ENCODE measurements around the gene TLE2. TPM values are rescaled to one million over a fixed set of nuclear protein-coding genes. Genes with fewer than 3 reads are reported as not detected.
"Not testable (repeated sequence)": the region's sequence is repeated elsewhere in the genome, so short reads cannot be mapped to it uniquely, and the experiment has no call there.

Gene TLE2
- total RNA-seq, 1 experiment from 2014 or later = not detected

DNA sequence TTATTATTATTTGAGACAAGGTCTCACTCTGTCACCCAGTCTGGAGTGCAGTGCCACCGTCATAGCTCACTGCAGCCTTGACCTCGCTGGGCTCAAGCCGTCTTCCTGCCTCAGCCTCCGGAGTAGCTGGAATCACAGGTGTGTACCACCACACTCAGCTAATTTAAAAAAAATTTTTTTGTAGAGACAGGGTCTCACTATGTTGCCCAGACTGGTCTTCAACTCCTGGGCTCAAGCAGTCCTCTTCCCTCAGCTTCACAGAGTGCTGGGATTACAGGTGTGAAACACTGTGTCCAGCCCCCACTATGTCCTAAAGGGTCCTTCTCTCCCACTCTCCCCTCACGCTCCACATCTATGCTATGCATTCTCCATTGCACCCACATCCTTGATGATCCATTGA lies 9.1 kb upstream of the TLE2 start:
- DNase-seq (ENCODE audit: low read depth) = no peak

- DNase-seq (ENCODE audit: low read depth) = not testable (repeated sequence)
Observed at GRCh38 chr19:3036977-3037544, 8.0 kb upstream of the TLE2 start.

DNA sequence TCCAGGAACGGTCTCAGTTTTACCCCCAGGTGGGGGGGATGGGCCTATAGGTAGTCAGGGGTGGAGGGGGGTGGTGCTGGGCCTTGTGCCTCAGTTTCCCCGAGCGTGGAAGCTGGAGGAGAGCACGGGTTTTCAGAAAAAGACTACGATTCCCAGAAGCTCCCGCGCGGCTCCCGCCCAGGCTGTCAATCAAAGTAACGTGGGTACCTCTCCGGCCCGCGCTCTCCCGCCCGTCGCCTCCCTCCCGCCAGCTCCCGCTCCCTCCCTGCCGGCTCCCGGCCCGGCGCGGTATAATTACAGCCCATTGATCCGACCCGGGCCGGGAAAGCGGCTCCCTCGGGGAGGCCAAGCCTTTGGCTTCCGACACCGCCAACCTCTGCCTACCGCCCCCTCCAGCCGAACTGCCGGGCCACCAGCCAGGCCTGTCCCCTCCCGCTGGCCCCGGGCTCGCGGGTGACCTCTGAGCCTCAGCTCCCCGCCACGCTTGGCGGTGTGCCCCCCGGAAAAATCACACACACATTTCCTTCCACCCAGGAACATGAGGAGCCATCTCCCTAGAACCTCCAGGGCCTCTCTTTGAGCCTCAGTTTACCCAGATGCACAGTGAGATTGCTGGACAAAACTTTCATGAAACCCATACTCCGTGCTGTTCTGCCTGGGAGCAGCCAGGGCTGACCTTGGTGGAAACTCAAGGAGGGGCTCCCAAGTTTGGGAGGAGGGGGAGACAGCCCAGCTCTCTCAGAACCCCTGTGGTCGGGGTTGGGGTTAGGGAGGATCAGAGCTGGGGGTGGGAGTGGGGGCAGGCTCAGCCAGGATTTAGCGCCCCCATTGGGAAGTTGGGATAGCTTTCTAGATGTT lies 7.3 kb upstream of the TLE2 start:
- DNase-seq (ENCODE audit: low read depth) = peak; percentile 83

DNA sequence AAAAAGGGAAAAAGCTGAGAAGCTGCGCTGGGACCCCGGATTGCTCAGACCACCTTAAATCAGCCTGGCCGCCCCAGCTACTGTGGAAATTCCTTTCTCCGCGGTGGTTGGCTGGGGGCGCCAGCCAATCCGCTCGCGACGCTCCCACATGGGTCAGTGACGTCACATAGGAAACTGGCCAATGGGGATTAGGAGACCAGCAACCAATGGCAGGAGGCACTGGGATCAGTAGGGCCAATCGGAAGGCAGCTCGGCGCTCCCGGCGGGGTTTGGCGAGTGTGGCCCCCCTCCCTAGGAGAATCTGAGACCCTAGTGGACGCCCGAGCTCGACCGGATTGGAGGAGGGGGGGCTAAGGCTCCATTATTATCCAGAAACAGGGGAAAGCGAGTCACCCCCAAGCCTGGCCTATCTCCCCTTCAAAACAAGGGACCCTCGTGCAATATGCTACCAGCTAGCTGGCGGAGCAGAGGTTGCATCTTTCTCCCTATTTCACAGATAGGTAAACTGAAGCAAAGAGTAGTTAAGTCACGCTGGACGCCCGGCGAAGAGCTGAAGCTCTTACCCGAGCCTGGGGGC lies 6.5 kb upstream of the TLE2 start:
- DNase-seq (ENCODE audit: low read depth) = peak; percentile 98

- peak; percentile 24 for DNase-seq (ENCODE audit: low read depth)
Observed at GRCh38 chr19:3034656-3035541, 5.8 kb upstream of the TLE2 start.

- DNase-seq (ENCODE audit: low read depth) = no peak
Observed at GRCh38 chr19:3034406-3034655, 5.3 kb upstream of the TLE2 start.

DNA sequence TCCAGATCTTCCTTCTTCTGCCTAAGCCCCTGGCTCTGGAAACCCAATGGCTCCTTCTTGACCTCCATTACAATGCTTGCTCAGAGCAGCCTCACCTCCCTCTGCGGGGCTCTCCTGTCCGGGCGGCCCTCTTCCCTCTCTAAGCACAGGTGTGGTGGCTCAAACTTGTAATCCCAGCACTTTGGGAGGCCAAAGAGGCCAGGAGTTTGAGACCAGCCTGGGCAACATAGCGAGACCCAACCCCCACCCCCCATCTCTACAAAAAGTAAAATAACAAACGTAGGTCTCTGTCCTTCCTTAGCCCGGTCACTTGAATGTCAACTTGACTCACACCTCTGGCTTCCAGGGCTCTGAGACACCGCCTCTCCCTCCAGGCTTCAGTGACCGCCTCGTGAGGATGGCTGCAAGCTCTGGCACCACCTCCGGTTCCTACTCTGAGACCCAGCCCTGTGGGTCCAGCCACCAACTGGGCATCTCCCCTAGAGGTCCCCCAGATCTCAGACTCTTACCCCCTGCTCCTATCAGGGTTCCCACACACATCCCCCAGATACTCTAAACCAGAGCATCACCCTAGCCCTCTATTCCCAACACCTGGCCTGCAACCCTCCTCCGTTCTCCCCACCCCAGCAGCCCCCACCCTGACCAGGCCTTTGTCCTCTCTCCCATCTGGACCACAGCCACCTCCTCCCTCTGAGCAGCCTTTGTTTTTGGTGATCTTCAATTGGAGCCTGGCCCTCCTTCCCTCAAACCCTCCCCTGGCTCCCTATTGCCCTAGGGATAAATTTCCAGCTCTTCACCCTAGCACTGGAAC lies 4.7 kb upstream of the TLE2 start:
- no peak for DNase-seq (ENCODE audit: low read depth)

GRCh38 chr19:3031607-3031867 lies 2.5 kb upstream of the TLE2 start:
- no peak for DNase-seq (ENCODE audit: low read depth)

- DNase-seq (ENCODE audit: low read depth) = no peak
Observed at GRCh38 chr19:3028305-3029064, 595 bp downstream of the TLE2 start.

- DNase-seq (ENCODE audit: low read depth) = no peak
Observed at GRCh38 chr19:3027981-3028304, 1.1 kb downstream of the TLE2 start.

- no peak for DNase-seq (ENCODE audit: low read depth)
Observed at GRCh38 chr19:3027292-3027691, 1.8 kb downstream of the TLE2 start.

DNA sequence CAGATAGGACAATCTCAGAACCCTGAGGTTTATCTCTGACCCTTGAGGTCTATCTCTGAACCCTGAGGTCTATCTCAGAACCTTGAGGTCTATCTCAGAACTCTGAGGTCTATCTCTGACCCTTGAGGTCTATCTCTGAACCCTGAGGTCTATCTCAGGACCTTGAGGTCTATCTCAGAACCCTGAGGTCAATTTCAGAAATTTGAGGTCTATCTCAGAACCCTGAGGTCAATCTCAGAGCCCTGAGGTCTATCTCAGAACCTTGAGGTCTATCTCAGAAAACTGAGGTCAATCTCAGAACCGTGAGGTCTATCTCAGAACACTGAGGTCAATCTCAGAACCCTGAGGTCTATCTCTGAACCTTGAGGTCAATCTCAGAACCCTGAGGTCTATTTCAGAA lies 2.3 kb downstream of the TLE2 start:
- no peak for DNase-seq (ENCODE audit: low read depth)

DNA sequence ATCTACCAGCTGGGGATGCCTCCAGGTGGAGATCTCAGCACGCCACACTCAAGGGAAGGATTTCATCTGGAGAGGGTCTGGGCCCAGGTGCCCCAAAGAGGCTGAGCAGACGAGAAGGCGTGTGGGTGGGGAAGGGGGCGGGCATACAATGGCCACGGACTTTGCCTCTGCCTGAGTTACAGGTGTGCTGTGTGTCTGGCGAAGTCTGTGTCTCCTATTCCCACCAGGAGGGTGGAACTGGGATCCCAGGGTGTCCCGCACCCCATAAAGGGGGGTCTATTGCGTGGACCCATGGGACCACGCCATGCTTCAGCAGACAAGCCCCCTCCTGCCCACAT lies 3.6 kb downstream of the TLE2 start:
- no peak for DNase-seq (ENCODE audit: low read depth)

GRCh38 chr19:3024870-3025548 lies 4.1 kb downstream of the TLE2 start:
- no peak for DNase-seq (ENCODE audit: low read depth)

DNA sequence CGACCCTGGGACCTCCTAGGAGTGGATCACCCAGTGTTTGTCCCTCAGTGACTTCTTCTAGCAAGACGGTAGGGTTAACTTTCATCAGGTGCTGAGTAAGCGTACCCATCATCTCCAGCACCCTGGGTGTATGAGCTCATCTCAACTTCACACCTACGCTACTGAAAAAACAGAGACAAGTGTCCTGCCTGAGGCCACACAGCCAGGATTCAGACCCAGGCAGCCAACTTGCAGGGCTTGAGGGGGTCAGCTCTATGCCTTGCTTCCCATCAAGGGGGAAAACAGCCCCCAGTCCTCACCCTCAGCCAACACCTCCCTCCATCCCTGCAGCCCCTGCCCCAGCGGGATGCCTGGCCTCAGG lies 4.6 kb downstream of the TLE2 start:
- DNase-seq (ENCODE audit: low read depth) = no peak

- no peak for DNase-seq (ENCODE audit: low read depth)
Observed at GRCh38 chr19:3020321-3020960, 8.6 kb downstream of the TLE2 start.

DNA sequence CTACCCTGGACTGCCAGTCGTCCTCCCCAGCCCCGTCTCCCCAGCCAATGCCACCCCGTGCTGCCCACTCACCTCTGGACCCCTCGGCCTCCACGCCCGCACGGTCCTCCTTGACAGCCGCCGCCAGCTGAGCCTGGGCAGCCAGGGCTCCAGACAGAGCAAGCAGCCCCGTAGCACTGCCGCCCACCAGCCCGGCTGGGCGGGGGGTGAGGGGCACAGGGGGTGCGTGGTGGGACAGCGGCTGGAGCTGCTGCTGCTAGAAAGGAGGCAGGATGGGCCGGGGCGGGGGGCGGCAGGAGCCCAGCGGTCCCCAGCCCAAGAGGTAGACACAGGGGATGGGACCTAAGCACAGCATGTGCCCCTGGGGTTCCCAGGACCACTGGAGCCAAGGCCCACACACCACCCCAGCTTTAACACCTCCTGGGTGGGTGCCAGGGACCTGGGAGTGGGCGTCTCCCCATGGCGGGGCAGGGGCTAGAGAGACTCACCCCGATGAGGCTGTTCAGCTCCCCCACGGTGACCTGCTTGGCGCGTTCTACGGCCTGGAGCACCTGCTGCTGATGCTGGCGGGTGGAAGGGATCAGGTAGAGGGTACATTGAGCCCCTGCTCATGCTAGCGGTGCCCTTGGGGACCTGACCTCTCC lies 9.7 kb downstream of the TLE2 start:
- no peak for DNase-seq (ENCODE audit: low read depth)

GRCh38 chr19:3017923-3018322 lies 11.2 kb downstream of the TLE2 start:
- DNase-seq (ENCODE audit: low read depth) = no peak

All from HT1080 (cell line).